HG03103 (cell line): Measurements from ENCODE around the gene SLC35B2.

Source experiments
- ATAC-seq: cut with Tn5 transposase; IDR thresholded peaks from one replicate; pipeline ENCODE4 v1.9.1; 2021; ENCODE audit warnings: low read depth; ENCODE audit not compliant: unreplicated experiment

Gene SLC35B2

DNA sequence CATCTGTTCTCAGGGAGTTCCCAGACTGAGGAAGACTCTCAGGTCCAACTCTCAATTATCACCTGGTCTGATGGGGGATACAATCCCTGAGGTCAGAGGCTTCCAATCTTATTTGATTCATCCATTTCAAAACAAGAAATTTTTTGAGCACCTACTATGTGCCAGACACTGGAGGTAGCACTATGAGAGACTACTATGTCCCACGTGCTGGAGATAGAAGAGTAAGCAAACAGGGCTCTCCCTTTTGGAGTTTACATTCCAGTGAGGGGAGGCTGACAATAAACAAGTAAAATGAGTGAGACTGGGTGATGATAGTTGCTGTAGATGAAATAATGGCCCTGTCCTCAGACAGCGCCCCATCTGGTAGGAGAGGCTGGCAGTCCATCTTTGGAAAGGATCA is 29.4 kb upstream of the SLC35B2 start:
- no peak for ATAC-seq

DNA sequence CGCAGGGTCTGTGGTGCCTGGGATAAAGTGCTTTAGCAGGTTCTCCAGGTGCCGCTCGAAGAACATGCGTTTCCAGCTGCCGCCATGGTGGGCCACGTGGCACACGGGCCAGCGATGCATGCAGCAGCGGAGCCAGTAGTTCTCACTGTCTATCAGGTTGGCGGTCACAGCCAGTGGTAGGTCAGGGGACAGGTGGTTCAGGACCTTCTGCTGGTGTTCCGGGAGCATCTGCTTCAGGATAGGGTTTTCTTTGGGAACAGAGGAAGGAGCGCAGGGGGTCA is 28.9 kb upstream of the SLC35B2 start:
- ATAC-seq = no peak

DNA sequence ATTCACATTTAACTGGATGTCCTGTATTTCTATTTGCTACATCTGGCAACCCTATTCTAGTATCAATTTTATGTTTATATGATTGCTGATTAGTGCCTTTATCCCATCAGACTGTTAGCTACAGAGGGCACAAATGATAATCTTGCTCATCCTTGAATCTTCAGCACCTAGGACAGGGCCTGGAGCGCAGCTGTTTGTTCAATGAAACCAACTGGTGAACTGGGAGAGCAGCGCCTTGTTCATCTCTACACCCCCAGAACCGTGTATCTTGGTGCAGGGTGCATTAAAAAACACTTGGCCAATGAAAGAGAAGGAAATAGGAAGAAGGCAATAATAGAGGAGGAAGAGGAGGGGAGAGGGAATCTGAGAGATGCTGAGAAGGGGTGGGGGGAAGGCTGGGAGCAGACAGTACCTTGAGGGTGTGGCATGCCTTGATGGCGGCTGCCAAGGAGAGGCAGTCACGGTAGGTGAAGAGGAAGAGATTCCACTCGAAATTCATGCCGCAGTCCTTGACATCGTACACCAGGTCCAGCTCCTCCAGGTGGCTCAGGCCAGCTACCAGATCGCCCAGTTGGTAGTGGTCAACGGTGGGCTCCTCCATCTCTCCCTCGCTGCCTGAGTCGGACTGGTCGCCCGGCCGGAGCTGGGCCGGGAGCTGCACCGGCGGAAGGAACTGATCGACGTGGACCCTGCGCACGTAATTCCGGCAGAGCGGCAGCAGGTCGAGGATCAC is 28.4 kb upstream of the SLC35B2 start:
- no peak for ATAC-seq

DNA sequence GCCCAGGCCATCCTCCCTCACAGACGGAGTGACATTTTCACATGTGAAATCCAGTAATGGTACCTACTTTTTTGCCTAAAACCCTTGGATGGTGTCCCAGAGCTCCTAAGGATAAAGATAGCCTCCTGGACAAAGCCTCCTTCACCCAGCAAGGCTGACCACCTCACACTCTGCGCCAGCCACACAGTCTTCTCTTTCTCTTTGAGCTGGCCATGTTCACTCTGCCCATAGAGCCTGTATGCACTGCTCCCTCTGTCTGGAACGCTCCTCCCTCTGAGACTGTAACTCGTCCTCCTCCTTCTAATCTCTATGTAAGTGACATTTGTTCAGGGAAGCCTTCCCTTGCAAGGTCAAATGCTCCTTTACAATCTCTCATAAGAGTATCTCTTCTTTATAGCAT is 27.5 kb upstream of the SLC35B2 start:
- no peak for ATAC-seq

DNA sequence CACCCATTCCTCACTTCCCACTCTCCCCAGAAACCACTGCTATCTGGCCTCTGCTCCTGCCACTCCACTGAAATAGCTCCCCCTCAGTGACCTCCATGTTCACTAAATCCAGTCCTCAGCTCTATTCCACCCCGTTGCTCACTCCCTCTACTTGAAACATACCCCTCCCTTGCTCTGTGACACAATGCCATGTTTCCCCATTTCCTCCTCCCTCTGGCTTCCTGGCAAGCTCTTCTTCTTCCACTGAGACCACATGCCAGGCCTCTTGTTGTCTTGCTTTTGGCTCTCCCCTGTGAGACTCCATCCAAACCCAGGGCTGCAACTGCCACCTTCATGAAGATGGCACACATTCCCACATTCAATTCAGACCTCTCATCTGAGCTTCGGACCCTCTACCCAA is 26.8 kb upstream of the SLC35B2 start:
- ATAC-seq = no peak

DNA sequence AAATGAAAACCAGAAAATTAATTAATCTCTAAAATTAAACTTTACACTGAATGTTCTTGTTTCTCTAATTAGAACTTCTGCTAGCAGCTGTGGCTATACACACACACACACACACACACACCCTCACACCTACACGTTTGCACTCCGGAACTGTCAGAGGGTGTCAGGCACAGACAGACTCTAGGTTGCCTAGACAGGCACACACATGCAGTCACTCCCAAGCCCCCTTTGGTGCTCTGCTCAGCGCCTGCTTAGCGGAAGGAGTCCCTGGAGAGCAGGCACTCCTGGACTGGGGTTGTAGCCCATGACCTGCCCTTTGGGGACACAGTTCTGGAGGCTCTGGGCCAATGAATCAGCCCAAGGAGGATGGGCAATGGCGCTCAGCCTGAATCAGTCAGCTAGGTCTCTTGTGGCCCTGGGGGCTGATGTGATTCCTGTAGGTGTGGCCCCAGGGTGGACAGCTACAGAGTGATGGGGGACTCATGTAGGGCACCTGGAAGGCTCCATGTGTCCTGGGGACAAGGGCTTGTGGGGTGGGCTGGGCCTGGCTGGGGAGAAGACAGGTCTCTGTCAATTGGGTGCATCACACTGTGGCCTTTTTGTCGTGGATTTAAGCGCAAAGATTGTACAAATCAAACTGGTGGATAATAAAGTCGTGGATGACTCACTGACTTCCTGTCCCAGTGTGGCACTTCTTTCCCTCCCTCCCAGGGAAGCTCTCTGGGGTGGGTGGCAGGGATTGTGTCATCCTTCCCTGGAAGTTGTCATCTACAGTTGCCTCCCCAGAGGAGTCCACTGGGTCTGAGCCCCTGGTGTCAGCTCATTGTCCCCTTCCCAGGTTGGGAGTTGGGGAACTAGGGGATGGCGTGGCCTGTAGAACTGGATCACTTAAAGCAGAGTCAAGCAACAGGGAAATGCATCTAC is 21.7 kb upstream of the SLC35B2 start:
- ATAC-seq = no peak

DNA sequence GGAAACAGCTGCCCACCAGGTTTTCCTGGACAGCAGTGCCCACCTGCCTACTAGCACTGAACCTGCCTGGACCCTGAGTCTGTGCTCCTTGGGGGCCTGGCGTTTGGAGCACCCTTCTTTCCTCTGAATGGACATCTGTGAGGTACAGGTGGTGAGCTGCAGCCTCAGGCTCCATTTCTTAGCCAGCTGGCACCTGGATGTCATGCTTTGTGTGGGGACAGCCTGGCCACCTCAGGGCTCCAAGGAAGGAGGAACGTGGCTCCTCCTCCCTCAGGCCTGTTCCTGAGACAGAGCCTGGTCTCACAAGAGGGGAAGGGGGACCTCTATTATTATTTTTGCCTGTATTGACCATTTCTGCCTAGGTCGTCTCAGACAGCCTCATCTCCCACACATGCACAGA is 21.0 kb upstream of the SLC35B2 start:
- ATAC-seq = no peak

DNA sequence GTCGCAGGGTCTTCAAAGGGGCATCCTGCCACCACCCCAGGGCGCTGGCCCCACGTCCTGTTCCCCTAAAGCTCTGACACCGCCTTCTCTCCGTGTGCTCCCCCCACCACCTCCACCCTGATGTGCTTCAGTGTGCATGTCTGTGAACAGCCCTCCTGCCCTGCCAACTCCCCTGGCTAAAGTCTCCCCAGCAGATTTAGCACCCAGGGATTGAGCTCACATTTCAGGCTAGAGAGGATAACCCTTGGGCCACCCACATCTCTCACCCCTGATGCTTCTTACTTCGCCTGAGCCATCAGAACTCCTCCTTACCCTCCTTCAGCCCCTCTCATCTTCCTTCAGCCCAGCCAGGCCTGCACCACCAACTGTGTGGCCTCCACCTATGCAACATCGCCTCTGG is 20.4 kb upstream of the SLC35B2 start:
- no peak for ATAC-seq

DNA sequence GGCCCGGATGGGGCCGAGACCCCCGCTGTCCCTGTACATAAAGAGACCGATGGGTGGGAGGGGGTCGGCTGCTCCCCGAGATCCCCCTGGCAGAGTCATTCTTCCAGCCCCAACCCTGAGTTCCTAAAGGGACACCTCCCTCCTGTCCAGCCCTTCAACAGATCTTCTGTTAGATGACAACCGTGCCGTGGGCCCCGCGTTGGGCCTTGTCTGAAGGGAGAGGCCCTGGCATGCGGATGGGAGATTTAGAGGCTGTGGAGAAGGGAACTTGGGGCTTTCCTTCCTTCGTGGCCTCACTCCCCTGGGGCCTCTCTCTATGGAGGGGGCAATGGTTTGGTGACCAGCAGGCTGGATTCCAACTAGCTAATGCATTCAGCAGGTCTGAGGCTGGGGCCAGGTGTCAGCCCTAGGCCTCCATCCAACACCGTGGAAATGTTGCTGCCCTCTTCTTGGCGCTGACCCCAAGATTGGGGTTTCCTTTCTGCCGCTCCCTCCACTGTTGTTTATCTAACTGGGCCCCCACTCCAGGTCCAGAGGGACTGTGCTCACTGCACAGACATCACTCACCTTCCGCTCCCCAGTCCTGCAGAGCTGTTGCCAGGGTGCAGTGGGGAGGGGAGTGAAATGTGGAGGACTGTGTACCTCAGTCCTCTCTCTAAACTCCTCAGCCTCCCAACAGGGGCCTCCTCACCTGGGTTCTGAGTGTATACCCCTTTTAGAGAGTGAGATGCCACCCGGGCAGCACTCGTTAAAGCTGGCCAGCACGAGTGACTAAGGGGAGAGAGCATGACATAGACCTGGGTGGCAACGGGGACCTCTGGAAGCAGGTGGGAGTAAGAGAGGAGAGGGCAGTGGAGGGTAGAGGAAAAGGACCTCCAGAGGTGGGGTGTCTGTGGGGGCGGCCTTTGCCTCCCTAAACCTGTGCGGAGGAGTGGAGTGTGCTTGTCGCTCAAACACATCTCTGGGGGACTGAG is 19.6 kb upstream of the SLC35B2 start:
- no peak for ATAC-seq

DNA sequence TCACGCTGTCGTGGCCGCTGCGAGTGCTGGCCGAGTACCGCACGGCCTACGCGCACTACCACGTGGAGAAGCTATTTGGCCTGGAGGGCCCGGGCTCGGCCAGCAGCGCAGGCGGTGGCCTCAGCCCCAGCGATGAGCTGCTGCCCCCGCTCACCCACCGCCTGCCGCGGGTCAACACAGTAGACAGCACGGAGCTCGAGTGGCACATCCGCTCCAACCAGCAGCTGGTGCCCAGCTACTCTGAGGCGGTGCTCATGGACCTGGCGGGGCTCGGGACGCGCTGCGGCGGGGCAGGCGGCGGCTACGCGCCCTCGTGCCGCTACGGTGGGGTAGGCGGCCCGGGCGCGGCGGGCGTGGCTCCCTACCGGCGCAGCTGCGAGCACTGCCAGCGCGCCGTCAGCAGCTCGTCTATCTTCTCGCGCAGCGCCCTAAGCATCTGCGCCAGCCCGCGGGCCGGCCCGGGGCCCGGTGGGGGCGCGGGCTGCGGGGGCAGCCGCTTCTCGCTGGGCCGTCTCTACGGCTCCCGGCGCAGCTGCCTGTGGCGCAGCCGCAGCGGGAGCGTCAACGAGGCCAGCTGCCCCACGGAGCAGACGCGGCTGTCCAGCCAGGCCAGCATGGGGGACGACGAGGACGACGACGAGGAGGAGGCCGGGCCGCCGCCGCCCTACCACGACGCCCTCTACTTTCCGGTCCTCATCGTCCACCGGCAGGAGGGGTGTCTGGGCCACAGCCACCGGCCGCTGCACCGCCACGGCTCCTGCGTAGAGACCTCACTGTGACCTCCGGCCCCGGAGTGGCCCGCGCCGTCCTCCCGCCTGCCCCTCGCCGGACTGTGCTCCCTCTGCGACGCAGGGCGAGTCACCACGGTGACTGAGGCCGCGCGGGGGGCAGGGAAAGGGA is 18.7 kb upstream of the SLC35B2 start:
- no peak for ATAC-seq

DNA sequence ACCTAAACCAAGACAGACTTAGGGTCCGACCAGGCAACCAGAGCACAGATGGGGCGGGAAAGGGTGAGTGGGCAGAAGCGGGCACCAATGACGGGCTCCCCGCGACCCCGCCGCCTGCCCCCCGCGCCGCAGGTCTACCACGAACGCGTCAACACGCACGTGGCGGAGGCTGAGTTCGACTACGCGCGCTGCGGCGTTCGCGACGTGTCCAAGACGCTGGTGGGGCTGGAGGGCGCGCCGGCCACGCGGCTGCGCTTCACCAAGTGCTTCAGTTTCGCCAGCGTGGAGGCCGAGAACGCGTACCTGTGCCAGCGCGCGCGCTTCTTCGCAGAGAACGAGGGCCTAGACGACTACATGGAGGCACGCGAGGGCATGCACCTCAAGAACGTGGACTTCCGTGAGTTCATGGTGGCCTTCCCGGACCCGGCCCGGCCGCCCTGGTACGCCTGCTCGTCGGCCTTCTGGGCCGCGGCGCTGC is 18.0 kb upstream of the SLC35B2 start:
- ATAC-seq = no peak

DNA sequence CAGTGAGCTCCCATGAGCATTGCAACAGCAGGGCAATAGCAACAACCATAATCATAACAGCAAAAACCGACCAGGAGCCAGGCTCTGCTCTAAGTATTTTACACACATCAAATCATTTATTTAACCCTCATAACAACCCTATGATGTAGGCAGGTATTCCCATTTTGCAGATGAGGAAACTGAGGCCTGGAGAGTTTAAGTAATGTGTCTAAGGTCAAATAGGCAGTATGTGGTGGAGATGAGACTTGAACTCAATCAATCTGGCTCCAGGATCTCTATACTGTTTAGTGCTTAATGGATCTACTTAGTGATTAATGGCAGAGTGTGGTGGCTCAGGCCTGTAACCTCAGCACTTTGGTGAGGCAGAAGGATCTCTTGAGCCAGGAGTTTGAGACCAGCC is 16.3 kb upstream of the SLC35B2 start:
- ATAC-seq = no peak

DNA sequence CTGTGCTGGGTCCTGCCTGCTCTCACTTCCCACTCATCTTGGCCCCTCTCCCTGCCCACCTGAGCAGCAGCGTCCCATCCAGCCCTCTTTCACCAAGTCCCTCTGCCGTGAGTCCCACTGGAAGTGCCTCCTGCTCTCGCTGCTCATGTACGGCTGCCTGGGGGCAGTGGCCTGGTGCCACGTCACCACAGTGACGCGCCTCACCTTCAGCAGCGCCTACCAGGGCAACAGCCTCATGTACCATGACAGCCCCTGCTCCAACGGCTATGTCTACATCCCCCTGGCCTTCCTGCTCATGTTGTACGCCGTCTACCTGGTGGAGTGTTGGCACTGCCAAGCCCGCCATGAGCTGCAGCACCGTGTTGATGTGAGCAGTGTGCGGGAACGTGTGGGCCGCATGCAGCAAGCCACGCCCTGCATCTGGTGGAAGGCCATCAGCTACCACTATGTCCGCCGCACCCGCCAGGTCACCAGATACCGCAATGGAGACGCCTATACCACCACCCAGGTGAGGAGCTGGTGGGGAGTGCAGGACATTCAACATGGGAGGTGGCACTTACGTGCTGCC is 15.8 kb upstream of the SLC35B2 start:
- no peak for ATAC-seq

DNA sequence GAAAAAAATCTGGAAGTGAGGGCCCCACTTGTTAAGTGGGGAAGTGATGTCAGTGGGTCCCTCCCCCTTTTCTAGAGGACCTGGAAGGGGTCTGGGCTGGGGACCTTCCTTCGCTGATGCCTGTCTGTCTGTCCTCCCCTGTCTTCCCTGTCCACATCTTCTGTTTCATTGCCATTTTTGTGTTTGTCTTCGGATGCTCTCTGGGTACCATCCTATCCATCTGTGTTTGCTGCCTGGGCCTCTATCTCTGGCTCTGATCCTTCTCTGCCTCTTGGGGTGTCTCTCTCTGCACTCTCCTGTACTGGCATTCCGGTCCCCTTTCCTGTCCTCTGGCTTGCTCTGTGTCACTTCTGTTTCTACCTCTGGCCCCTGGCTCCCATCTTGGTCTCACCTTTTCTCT is 15.2 kb upstream of the SLC35B2 start:
- no peak for ATAC-seq

DNA sequence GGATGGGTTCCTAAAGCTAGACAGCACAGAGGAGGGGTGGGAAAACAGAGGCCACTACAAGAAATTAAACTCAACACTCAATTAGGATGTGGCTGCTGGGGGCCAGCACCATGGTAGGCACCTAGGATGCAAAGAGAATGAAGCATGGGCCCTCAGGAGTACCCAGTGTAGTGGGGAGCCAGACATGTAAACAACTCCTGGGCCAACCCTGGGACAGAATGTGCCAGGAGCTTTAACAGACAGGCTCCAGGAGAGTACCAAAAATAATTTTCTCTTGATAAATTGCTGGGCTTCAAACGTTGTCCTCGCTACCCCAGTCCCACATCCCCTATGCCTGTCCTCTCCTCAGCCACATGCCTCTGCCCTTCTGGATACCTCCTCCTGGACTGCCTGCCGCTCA is 14.6 kb upstream of the SLC35B2 start:
- ATAC-seq = no peak

DNA sequence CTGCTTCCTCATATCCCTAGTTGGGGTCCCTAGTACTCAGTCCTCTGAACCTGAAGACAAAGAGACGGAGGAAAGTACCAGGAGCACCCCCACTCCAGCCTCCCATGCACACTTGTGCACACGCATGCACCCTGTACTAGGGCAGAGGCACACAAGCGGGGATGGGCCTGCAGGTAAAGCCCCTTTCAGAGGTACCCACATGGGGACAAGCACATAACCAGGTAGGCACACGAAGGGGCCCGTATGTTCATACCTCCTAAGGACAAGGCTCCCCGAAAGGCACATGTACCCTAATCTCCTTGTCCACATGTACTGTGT is 14.0 kb upstream of the SLC35B2 start:
- no peak for ATAC-seq

DNA sequence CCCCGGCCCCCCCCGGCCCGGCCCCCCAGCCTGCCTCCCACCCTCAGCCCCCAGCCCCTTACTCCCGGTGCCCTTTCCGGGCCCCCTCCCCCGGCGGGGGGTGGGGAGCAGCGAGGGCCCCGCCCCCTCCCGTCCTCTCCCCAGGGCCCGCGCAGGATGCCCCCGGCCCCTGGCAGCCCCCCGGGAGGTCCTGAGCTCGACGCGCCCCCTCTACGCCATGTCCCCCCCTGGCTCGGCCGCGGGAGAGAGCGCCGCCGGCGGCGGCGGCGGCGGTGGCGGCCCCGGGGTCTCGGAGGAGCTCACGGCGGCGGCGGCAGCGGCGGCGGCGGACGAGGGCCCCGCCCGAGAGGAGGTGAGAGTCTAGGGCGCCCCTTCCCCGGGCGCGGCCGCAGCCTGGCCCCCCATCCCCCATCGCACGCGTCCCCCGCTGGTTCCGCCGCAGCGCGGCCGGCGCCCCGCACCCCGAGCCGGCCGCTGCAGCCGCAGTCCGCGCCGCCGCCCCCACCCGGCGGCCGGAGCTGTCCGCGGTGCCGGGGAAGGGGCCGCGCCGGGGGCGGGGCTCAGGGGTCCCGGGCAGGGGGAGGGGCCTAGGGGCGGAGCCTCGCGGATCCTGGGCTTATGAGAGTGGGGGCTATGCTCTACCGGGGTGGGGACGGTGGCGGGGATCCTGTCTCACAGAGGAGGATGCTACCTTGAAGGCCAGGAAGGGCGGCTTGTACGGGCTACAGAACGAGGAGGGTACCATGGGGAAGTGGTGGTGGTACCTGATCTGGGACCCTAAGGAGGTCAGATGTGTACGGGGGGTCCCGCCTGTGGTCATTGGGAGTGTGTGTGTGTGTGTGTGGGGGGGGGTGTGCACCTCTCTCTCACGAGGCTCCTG is 13.4 kb upstream of the SLC35B2 start:
- ATAC-seq = no peak

DNA sequence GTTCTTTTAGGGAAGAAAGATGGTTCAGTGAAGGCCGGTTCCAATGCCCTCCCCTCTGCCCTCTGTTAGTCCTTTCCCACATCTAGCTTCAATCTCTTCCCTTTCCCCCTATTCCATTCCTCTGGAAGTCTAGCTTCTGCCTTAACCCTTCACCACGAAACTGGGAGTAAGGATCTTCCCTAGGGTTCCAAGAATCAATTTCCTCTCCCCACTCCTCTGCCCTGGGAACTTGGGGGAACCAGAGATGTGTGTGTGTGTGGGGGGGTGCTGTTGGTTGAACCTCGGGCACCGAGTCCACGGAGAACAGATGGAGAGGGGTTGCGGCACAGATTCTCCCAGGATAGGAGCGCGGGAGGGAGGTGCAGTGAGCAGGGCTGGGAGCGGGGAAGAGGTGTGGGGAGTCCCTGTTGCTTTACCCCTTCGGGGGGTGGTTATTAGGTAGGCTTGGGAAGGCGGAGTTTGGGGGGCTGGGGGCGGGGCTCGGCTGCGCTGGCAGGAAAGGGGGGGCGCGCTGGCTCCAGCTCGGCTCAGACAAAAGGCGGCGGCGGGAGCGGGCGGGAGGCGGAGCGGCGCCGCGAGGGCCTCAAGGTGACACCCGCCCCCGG is 12.7 kb upstream of the SLC35B2 start, which contains the start of gene TMEM151B:
Gene TMEM151B, plus strand, starts transcription at position 530 of the 605 bp plus-strand sequence. CDS start 293 bp downstream, outside the sequence.
- ATAC-seq = no peak
